ENCODE results near the gene MACROD1. TPM values are rescaled to one million over a fixed set of nuclear protein-coding genes. Genes with fewer than 3 reads are reported as not detected.

Gene MACROD1
- total RNA-seq, 1 donor from 2014 or later = 61.4 TPM

DNA sequence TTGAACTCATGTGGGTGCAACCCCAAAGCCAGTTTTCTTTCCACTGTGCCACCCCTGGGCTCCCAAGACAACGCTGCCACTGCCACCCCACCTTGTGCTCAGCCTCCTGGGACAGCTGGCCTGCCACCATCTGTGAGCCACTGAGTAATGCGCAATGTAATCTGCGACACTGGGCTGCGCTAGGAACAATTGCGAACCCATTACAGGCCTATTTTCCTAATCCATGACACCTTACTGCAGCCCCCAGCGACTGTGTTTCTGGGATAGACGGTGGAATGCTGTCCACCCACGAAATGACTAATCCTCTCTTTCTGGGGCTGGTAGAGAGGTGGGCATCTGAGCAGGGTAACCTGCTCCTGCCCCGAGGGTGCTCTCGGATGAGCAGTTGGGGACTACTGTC, 108.0 kb downstream of the MACROD1 start:
- intact Hi-C loops (cut with DNase I) = no loop called here
- Histone ChIP-seq H3K36me3 (no peaks in the 10 kb centered on the region), H3K27me3 (no peaks in the 10 kb centered on the region), H3K27ac (no peak overlapping the region), H3K4me1 (peaks cover 28% of the 10 kb centered on the region), H3K9me3 (no peaks in the 10 kb centered on the region), H3K4me3 (no peak overlapping the region)
- DNase-seq (ENCODE audit: extremely low spot score in 2 of 2) = no peak
- no peak for TF ChIP-seq POLR2AphosphoS5 (IDR thresholded peaks at IDR 0.05; ENCODE audit: insufficient read depth in 1 of 2, low read depth in 1 of 2)
- TF ChIP-seq, protein P1, sequence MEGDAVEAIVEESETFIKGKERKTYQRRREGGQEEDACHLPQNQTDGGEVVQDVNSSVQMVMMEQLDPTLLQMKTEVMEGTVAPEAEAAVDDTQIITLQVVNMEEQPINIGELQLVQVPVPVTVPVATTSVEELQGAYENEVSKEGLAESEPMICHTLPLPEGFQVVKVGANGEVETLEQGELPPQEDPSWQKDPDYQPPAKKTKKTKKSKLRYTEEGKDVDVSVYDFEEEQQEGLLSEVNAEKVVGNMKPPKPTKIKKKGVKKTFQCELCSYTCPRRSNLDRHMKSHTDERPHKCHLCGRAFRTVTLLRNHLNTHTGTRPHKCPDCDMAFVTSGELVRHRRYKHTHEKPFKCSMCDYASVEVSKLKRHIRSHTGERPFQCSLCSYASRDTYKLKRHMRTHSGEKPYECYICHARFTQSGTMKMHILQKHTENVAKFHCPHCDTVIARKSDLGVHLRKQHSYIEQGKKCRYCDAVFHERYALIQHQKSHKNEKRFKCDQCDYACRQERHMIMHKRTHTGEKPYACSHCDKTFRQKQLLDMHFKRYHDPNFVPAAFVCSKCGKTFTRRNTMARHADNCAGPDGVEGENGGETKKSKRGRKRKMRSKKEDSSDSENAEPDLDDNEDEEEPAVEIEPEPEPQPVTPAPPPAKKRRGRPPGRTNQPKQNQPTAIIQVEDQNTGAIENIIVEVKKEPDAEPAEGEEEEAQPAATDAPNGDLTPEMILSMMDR (IDR thresholded peaks at IDR 0.05) = no peak
- no peak for TF ChIP-seq POLR2A (IDR thresholded peaks at IDR 0.05)

DNA sequence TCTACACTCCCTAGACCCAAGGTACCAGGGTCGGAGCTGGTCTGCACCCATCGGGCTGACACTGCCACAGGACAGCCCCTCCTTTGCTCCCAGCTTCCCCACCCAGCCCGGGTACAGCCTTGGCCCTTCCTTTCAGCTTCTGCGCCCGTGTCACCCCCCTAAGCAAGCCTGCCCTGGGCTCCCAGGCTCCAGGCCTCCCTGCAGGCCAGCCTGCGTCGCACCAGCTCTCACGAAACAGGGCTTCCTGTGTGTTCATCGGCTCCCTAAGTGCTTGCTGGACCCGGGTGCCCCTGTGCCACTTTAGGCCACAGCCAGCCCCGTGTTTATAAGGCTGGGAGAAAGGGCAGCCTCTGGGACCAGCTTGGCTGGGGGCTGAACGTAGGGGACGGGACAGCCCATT, 109.1 kb downstream of the MACROD1 start:
- DNase-seq (ENCODE audit: extremely low spot score in 2 of 2) = no peak
- H3K4me3 ChIP-seq = no peak overlapping the region
- intact Hi-C loops (cut with DNase I) = no loop called here
- H3K36me3 ChIP-seq = no peaks in the 10 kb centered on the region
- H3K27me3 ChIP-seq = no peaks in the 10 kb centered on the region
- no peak overlapping the region for H3K27ac ChIP-seq
- peaks cover 28% of the 10 kb centered on the region for H3K4me1 ChIP-seq
- TF ChIP-seq POLR2AphosphoS5 (IDR thresholded peaks at IDR 0.05; ENCODE audit: insufficient read depth in 1 of 2, low read depth in 1 of 2) (no peak), POLR2A (IDR thresholded peaks at IDR 0.05) (no peak)
- TF ChIP-seq, protein P1 (IDR thresholded peaks at IDR 0.05) = no peak
- no peaks in the 10 kb centered on the region for H3K9me3 ChIP-seq

DNA sequence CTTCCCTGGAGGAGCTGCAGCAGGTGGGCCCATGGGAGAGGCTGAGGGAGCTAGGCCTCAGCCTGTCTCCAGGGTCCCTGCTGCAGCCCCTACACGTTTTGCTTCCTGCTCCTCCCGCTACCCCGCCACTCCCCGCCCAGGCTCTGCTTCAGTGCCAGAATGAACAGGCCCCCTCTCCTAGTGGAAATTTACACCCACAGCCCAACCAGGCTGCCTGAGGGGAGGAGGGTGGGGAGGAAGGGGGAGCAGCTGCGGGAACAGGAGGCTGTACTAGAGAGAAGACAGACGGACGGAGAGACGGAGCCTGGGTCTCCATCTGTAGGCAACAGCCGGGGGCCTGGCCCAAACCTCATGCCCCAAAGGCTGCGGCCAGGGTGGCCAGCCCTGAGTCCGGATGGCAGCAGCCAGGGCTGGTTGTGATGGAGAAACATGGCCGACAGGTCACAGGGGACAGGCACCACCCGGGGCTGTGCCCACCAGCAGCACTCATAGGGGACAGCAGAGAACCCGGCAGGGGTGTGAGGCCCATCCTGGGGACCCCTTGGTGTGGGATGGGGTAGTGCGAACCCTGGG, 109.6 kb downstream of the MACROD1 start:
- Histone ChIP-seq H3K9me3 (no peaks in the 10 kb centered on the region), H3K27me3 (no peaks in the 10 kb centered on the region), H3K27ac (no peak overlapping the region), H3K36me3 (no peaks in the 10 kb centered on the region), H3K4me3 (no peak overlapping the region), H3K4me1 (peaks cover 25% of the 10 kb centered on the region)
- intact Hi-C loops (cut with DNase I) = no loop called here
- TF ChIP-seq POLR2A (IDR thresholded peaks at IDR 0.05) = no peak
- TF ChIP-seq, protein P1 (IDR thresholded peaks at IDR 0.05) = no peak
- no peak for TF ChIP-seq POLR2AphosphoS5 (IDR thresholded peaks at IDR 0.05; ENCODE audit: insufficient read depth in 1 of 2, low read depth in 1 of 2)
- no peak for DNase-seq (ENCODE audit: extremely low spot score in 2 of 2)

DNA sequence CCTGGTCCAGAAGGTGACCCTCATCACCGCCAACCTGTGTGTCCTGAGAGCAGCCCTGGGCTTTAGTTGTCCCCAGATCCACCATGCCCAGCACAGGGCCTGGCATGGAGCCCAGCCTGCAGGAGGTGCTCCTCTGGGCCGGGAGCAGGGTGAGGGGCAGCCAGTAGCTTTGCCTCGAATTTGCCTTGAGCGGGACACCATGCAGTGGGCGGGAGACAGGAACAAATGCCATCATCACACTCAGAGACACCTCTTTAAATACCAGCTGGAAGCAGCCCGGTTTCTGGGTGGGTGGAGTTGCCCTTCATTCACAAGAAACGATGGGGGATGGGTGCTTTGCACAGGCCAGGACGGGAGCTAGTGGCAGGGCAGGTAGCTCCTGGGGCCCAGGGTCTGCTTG, 110.8 kb downstream of the MACROD1 start:
- Histone ChIP-seq H3K27ac (no peak overlapping the region), H3K9me3 (no peaks in the 10 kb centered on the region), H3K36me3 (no peaks in the 10 kb centered on the region), H3K27me3 (no peaks in the 10 kb centered on the region), H3K4me3 (no peak overlapping the region), H3K4me1 (peaks cover 14% of the 10 kb centered on the region)
- TF ChIP-seq POLR2A (IDR thresholded peaks at IDR 0.05) (no peak), POLR2AphosphoS5 (IDR thresholded peaks at IDR 0.05; ENCODE audit: insufficient read depth in 1 of 2, low read depth in 1 of 2) (no peak)
- TF ChIP-seq, protein P1 (IDR thresholded peaks at IDR 0.05) = no peak
- intact Hi-C loops (cut with DNase I) = no loop called here
- no peak for DNase-seq (ENCODE audit: extremely low spot score in 2 of 2)

DNA sequence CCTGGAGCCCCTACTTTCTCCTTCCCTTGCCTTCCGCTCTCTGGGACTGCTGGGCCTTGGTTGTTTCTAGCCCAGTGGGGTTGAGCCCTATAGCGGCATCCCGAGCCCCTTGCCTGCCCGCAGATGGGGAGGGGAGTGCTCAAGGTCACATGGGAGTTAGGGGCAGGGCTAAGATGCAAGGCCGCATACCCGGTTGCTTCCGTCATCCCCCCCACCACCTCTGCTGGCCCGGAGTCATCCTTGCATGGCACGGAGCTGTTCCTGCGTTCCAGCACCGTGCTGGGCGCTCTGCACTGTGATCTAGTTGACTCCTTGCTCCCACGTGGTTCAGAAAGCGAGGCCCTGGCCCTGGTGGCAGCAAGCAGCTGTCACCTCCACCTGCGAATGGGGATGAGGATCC, 112.2 kb downstream of the MACROD1 start:
- Histone ChIP-seq H3K4me1 (peaks cover 13% of the 10 kb centered on the region), H3K27me3 (no peaks in the 10 kb centered on the region)
- intact Hi-C loops (cut with DNase I) = no loop called here

More for the DNA sequence above, 112.2 kb downstream of the MACROD1 start:
- no peak overlapping the region for H3K4me3 ChIP-seq
- no peak overlapping the region for H3K27ac ChIP-seq
- TF ChIP-seq POLR2AphosphoS5 (IDR thresholded peaks at IDR 0.05; ENCODE audit: insufficient read depth in 1 of 2, low read depth in 1 of 2) (no peak), POLR2A (IDR thresholded peaks at IDR 0.05) (no peak)
- TF ChIP-seq, protein P1 (IDR thresholded peaks at IDR 0.05) = no peak
- H3K36me3 ChIP-seq = no peaks in the 10 kb centered on the region
- no peak for DNase-seq (ENCODE audit: extremely low spot score in 2 of 2)
- no peaks in the 10 kb centered on the region for H3K9me3 ChIP-seq
